HG03095 (cell line): Measurements from ENCODE around the gene CNTNAP2.
"Not testable (repeated sequence)": the region's sequence is repeated elsewhere in the genome, so short reads cannot be mapped to it uniquely, and the experiment has no call there.

ENCODE experiments used
- ATAC-seq: cut with Tn5 transposase; IDR thresholded peaks from one replicate; pipeline ENCODE4 v1.9.1; 2021; ENCODE audit warnings: moderate library complexity; ENCODE audit not compliant: unreplicated experiment

The CNTNAP2 gene

DNA sequence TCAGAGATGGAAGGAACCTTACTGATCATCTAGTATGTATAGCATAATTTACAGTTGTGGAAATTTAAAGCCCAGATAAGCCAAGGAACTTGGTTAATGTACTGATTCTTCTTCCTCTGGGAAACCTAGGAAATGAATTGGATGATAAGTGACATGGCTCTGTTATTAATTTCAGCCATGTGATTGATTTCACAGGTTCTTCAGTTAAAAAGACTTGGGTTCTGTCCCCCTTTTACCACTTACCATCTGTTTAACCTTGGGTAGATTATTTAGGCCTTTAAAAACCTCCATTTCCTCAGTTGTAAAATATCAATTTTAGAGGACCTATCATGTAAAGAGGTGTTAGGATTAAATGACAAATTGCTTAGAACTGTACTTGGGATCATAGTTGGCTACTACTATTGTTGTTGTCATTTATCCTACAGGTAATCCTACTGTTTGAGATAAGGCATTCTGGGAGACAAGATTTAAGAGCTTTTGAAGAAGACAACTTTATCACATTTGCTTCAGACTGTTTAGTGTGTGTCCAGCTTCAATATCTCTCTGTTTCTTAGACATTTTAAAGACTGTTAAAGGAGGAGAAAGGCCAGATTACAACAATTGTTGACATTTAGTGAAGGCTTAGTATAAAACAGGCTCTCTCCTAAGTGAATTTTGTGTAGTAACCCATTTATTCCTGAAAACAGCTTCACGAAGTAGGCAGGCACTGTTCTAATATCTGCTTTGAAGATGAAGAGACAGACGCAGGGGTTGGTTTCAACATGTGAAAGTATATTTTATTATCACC lies 1476.9 kb downstream of the CNTNAP2 start:
- ATAC-seq: no peak

DNA sequence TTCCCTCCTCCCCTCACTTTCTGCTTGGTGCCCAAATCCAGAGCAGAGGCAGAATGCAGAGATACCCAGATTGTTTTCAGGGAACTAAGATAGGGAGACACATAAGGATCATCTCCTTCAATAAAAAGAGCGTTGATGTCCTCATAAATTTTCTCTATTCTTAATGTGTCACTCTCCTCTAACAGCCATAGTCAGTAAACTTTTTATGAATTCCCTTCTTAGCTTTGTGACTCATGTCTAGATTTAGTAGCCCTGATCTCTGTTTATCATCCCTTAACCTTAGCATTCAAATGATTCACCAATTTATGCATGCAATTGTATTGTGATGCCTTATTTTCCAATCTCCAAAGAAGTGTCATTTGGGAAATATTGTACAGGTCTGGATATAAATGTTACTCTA lies 1478.4 kb downstream of the CNTNAP2 start:
- ATAC-seq: no peak

DNA sequence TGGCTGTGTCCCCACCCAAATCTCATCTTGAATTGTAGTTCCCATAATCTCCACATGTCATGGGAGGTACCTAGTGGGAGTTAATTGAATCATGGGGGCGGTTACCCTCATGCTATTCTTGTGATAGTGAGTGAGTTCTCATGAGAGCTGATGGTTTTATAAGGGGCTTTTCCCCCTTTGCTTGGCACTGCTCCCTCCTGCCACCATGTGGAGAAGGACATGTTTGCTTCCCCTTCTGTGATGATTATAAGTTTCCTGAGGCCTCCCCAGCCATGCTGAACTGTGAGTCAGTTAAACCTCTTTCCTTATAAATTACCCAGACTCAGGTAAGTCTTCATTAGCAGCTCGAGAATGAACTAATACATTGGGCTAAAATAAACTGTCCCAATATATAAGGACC lies 1482.1 kb downstream of the CNTNAP2 start:
- not testable (repeated sequence) for ATAC-seq

DNA sequence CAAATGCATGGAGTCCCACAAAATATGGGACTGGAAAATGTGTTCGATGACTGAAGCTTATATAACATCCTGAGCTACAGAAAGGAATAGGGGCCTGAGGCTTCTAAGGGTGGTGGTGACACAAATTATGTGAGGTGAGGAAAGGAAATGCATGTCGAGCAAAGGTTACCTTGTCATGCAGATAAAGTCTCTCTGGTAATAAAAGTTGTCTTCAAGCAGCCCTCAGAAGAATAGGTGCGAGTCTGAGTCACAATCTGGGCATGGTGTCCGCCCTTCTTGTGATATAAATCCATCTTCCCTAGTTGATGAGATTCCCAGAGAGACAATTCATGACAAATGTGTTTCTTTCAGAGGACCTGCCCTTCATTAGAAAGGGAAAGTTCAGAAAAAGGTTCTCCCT lies 1488.7 kb downstream of the CNTNAP2 start:
- no peak for ATAC-seq

DNA sequence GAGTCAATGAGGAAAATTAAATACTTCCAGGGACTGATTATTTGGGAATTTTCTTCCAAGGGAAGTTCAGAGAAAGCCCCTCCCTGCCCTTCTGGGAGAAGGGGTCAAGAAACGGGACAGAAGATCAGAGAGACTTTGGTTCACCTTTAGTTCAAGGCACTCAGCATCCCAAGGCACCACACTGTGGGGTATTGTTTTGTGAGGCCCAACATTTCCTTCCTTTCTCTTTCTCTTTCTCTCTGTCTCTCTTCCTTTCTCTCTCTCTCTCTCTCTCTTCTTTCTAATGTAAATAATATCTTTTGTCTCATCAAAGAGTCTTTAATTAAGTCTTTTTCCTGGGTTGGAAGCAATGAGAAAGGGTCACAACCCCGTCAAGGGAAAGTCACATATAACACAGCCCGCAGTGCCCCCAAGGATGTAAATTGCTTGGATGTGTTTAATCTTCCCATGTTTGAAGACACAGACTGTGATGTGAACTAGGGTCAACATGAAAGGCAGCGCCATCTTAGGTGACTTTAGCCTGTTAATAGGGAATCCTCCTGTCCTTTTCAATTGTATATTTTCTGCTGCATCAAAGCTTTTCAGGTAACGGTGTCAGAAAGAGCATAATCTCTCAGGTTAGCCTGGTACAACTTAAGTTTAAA lies 1490.7 kb downstream of the CNTNAP2 start:
- ATAC-seq: no peak

DNA sequence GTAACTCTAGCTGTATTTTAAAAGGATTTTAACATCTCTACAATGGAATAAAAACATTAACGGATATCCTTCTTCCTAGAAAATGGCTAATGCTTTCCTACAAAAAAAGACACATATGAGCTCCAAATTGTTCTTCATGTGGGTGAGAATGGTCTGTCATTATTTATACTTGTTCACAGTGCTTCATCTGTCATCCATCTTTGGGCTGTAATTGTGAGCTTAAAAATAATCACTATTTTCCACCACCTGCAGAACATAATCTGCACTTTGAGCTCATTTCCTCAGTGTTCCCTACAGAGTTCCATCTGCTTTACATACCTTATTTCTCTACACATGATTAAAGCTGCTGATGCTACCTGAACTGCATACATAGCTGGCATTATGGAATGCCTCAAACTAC lies 1494.8 kb downstream of the CNTNAP2 start:
- ATAC-seq: no peak

DNA sequence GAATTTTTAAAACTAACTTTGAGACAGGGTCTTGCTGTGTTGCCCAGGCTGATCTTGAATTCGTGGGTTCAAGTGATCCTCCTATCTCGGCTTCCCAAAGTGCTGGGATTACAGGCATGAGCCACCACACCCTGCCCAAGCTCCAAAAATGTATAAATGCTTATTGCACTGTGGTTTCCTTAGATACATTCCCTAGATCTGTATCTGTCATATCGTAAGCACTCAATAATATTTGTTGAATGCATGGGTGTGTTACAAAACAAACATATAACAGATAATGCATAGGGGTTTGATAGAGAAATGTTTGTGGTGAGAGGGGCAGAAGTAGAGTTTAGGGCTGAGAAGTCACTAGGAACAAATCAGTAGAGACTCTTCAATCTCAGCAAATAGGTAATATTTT lies 1518.7 kb downstream of the CNTNAP2 start:
- no peak for ATAC-seq

DNA sequence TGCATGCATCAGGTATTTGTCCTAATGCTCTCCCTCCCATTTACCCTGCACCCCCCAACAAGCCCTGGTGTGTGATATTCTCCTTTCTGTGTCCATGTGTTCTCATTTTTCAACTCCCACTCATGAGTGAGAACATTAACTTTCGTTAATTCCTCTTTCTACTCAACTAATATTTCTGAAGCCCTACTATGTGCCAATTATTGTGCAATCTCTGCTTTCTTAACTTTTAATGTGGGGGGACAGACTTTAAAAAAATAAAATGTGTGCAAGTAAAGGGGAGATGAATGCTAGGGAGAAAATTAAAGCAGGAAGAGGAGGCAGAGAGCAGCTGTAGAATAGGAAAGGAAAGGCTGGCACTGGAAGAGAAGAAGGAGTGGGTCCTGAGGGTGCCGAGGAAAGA lies 1520.0 kb downstream of the CNTNAP2 start:
- no peak for ATAC-seq

DNA sequence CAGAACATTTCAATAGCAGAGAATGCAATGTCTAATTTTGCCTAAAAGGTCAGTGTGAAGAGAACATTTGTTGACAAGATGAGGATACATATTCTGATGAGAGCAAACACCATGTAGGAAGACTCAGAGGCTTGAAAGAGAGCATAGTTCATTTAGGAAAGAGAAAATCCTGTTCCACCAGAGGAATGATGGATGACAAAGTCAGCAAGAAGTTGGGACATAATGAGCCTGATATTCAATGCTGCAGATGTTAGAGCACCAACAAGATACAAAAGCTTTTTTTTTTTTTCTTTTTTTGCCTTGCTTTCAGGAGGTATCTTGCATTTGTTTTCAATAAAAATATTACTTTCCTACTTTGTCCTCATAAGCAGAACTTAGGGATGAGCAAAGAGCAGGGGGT lies 1522.0 kb downstream of the CNTNAP2 start:
- no peak for ATAC-seq

DNA sequence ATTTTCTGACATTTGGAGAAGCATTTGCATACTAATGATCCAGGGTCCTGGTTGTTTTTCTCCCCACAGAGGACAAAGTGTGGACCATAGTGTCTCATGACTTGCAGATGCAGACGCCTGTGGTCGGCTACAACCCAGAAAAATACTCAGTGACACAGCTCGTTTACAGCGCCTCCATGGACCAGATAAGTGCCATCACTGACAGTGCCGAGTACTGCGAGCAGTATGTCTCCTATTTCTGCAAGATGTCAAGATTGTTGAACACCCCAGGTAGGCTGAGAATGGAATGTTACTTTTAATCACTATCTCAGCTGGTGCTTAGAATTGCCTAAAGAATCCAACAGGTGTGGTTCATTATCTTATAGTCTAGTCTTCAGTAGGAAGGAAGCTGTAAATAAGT lies 1522.4 kb downstream of the CNTNAP2 start:
- no peak for ATAC-seq

DNA sequence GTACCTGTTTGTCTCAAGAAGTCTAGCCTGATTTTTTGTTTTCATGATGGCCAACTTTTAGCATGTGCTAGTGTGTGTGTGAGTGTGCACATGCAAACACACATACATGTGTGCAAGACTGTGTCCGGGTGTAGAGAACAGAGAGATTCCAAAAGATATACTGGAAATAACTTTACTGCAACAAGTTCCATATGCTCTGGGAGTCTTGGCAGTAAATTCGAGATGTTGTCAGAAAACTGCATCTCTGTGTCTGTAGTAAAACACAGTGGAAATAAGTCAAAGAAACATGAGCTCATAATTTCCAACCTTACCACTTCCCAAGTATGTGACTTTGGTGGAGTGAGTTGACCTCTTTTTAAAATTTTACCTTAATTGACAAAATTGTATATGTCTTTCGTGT lies 1523.2 kb downstream of the CNTNAP2 start:
- ATAC-seq: no peak

DNA sequence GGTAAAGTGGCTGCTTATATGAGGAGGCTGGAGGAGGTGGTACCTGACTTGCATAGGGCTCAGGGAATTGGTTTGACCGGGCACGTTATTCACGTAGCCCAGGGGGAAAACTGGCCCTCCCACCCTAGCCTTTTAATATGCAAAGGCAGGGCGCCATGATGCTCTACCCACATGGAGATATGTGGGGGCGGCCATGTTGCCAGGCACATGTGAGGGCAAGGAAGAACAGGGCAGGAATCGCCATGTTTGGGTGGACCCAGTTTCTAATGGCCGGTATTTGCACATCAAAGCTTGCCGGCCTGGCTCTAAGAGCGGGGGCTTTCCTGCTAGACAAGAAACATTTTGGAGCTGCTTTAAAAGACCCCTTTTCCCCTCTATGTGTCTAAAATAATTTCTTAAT lies 1524.2 kb downstream of the CNTNAP2 start:
- ATAC-seq: no peak

DNA sequence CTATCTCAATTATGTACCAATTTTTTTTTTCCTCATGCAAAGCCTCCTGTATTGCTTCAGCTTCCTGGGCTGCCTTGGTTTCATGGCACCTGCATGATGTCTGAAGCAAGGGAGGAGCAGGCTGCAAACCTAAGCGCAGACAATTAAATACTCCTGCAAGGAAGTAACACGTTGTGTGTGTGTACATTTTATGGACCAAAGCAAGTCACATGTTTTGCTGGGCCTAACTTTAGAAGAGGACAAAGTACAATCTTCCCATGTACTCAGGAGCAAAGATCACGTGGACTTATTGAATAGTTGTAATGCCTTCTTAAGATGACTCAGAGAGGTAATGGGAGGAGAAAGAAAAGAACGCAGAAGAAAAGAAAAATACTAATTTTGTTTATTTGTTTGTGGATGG lies 1530.0 kb downstream of the CNTNAP2 start:
- no peak for ATAC-seq

DNA sequence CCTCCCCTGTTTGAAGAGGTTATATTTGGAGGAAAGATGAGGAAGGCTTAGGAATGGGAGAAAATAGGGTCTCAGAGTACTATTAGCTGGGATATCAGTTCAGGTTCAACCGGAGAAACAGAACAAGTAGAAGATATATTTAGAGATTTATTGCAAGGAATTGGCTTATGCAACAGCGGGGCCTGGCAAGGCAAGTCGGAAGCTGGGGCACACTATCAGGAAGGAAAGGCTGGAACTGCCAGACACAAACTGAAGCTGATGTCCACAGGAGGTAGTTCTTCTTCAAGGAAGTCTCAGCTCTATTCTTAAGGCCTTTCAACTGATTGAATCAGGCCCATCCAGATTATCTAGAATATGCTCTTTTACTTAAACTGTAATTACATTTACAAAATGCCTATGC lies 1534.4 kb downstream of the CNTNAP2 start:
- ATAC-seq: no peak

DNA sequence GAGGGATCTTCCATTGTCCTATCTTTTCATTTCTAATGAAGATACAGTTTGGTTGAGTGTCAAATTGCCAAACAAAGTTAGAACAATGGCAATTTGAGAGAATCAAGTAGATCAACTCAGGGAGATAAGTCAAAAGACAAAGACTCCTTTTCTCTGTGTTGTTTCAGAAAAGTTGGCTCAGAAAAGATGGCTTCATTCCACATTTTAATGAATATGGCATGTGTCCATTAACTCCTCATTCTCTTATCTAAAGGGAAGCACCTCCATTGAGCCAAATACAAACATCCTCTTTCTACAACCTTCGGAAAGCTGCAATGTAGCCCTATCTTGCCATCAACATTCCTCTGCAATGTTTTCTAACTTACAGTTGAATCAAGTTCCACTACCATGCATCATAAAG lies 1535.0 kb downstream of the CNTNAP2 start:
- ATAC-seq: no peak

DNA sequence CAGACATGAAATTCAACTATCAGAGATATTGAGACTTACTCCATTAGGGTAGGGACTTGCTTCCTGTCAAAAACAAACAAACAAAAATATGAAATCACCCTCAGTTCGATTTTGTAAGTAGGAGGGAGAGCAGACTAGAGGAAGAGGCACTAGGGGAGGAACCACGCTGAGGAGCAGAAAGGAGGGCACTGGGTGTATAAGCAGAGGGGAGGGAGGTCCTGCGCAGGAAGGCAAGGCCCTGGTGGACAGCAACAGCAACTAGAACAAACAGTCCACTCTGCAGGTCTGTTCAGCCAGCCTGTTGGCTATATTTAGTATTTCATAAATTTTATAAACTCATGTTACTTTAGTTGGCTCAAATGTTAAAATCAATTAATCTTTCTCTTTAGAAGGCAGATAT lies 1536.9 kb downstream of the CNTNAP2 start:
- no peak for ATAC-seq

DNA sequence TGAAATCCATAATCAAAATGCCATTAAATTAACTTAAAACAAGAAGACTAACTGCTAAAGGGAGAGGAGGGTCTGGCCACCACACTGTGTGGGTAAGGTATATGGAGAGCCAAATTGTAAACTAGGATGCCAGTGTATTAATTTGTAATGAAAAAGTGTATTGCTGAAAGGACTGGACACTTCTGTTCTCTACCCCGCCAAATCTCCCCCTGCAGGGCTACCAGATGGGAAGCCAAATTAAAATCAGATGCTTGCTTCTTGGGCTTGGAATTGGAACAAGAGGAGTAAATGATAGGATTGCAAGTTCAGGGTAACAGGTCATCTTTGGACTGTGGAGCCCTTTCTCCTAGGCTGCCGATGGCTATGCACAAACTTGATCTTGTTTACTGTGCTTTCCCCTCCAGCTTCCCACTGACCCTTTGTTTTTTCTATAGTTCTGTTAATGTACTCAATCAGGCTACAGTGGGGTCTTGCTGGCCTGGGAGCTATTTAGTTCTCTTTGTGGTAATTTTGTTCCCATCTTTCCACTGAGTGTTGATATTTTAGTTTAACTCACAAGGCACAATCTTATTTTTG lies 1541.9 kb downstream of the CNTNAP2 start:
- no peak for ATAC-seq

DNA sequence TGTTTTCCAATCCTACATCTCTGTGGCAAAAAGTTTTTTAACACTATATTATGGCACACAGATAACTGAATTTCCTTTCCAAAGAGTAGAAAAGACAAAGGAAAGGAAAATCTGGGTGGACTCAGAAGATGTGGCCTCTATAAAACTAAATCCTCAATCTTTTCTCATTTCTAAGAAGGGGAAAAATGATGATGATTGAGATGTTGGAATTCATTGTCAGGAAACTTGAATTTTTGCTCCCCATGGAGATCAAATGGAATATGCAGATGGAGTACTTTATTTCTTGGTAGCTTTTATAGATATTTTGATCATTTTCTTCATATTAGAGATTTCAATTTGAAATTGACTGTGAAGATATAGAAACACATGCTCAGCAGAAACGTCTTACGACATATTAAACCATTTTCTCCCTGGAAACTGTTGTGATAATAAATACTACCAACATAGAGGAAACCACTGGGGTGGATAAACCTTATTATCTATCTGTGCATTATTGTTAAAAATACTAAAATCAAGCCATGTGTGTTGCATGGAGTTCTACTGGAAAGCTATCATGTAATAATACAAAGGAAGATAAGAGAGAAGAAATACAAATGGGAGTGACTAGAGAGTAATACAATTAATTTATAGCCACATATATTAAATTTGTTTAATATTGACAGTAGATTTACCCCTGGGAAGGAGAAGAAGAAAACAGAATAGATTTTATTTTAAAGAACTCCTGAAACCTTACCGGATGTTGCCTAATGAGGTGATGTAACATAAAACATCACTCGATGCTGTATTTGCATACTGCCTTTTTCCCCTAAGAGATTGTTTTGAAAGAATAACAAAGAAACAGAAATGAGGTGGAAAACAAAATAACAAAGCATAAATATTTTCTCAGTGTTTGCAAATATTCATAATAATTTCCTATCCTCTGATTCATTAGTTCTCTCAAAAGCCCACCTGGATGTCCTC lies 1542.7 kb downstream of the CNTNAP2 start:
- ATAC-seq: no peak

DNA sequence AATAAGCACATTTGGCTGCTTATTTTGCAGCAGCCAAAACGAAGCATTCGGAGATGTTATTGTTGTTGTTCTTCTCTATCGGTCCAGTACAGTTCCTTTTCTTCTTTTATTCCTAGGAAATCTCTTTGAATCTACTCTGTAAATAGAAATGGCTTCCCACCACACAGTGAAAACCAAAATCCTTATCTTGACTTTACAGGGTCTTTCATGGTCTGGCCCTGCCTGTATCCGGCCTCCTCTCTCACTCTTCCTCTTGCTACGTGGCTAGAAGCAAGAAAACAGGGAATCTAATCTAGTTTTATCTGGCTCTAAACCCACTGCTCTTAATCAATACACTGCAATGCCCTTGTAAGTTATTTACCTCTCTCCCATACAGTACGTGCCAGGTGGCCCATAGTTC lies 1547.9 kb downstream of the CNTNAP2 start:
- no peak for ATAC-seq

DNA sequence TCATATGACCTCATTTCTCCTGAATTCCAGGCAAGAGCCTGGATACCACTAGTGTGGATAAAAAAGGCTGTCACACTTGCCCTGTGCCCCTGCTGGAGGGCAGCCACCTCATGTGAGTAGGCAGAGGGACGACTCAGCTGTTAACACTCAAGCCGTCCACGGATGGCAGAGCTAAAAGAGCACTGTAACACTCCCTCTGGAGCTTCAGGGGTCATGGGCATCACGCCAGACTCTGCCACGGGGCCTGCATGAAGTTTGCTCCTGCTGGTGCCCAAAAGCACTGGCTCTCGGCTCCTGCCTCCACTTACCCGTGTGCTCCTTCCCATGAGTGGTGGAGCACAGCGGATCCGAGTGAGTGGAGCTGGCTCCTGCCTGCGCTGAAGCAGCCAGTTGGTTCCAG lies 1554.2 kb downstream of the CNTNAP2 start:
- ATAC-seq: no peak

DNA sequence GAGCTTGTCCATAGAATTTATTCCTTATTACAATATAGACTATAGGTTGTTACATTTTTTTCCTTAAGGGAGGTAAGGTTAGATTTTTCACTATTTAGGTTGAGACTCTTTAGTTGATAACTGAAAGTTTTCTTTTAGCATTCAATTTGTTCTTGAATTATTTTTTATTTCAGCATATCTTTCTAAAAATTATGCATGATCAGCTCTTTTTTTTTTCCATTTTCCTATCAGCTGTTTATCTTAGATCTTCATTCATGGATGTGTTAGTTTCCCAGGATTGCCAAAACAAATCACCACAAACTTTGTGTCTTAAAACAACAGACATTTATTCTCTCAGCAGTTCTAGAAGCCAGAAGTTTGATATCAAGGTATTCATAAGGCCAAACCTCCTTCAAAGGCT lies 1558.1 kb downstream of the CNTNAP2 start:
- ATAC-seq: no peak
